GM21515 (cell line): Measurements from ENCODE around the gene COL5A1.

Source experiments
- ATAC-seq: cut with Tn5 transposase; IDR thresholded peaks from one replicate; pipeline ENCODE4 v1.9.1; 2021; ENCODE audit not compliant: unreplicated experiment

COL5A1 gene

DNA sequence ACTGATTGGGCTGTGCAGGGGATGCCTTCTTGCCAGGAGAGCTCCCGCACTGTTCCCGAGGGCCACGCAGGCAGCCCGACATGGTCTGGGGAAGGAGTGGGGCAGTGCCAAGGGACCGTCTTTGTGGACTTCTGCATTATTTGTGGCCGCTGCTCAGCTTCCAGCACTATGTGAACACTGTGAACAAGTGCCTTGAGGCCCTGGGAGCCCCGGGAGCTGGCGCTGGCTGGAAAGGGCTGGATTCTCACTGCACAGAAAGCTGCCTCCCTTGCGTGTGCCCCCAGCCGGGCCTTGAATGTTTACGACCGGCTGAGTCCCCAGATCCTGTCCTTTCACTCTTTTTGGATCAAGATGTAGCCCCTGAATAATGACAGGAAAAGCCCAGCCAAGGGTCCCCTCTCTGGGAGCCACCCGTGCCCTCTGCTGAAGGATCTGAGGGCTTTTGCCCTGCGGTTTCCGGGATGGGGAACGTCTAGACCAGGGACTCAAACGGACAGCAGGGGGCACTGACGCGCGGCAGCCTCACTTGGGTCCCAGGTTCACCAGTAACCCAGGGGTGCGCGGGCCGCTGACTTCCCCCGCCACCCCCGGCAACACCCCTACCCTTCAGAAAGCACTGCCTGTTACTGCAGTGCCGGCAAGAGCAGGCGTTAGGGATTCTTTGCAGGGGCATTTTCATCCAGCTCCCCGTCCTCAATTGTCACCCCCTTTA is 140.1 kb downstream of the COL5A1 start:
- ATAC-seq = no peak

DNA sequence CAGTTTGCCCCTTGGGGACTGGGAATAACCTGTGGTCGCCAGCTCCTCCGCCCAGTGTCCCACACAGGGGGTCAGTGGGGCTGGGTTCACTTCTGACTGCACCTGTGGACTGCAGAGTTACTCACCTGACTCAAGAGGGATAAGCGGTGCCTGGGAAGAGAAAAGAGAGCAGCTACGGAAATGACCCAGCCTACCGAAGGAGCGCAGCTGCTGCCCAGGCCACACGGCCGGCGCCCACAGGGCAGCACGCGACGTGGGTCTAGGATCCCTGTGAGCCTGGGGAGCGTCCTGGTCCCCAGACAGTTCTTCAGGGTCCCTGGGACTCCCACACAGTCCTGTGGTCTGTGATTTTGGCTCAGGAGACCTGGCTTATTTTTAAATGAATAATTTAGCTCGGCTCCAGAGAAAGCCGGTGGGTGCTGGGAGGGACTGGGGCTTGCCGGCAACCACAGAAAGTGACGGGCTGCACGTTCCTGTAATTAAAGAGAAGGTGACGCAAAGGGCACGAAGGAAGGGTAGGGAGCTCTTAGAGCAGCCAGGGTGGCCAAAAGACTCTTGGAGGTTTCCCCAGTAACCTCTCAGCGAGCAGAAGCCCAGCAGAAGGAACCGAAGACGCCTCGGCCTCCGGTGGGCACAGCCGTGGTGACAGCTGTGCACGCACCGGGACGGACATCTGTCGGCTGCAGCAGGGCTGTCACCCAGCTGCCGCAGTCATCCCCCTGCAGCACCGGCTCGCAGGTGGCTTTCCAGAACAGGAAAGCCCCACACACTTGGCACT is 141.5 kb downstream of the COL5A1 start:
- no peak for ATAC-seq

DNA sequence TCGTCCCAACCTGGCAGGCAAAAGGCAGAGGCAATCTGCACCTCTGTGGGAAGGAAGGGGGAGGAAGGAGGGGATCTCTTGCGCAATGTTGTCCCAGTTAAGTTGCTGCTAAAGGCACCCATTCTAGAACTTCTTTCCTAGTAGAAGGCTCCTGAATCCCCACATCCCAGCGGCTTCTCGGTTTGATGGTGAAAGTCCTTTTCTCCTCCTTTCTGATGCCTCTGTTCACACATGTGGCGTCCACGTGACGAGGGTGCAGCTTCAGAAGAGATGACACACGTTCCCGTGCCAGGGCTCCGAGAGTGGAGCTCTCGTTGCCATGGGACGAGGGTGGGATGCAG is 142.1 kb downstream of the COL5A1 start:
- no peak for ATAC-seq

DNA sequence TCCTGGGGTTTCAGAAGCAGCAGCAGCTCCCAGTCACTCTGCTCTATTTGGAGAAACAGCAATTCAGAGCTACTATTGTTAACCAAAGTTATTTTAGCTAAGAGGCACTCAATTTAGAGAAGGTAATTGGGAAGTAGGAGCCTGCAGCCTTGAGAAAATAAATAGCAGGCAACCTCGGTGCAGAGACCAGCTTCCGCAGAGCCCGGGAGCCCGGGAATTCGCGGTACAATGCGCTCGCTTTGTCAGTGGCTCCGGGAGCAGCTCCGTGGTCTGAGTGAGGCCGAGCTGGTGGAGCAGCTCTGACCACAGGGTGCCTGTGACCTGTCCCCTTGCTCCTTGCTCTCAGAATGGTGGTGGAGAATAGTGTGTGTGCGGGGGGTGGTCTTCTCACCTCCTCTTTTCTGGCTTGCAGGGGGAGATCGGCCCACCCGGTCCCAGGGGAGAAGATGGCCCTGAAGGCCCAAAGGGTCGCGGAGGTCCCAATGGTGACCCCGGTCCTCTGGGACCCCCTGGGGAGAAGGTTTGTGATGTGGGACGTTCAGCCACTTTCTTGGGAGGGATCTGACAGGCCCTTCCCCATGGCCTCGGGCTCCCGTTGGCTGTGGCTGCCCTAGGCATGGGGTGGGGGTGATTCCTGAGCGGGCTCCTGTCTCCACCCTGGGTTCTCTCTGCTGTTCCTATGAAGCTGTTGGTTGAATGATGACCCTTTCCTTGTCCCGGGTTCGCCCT is 143.1 kb downstream of the COL5A1 start:
- no peak for ATAC-seq

DNA sequence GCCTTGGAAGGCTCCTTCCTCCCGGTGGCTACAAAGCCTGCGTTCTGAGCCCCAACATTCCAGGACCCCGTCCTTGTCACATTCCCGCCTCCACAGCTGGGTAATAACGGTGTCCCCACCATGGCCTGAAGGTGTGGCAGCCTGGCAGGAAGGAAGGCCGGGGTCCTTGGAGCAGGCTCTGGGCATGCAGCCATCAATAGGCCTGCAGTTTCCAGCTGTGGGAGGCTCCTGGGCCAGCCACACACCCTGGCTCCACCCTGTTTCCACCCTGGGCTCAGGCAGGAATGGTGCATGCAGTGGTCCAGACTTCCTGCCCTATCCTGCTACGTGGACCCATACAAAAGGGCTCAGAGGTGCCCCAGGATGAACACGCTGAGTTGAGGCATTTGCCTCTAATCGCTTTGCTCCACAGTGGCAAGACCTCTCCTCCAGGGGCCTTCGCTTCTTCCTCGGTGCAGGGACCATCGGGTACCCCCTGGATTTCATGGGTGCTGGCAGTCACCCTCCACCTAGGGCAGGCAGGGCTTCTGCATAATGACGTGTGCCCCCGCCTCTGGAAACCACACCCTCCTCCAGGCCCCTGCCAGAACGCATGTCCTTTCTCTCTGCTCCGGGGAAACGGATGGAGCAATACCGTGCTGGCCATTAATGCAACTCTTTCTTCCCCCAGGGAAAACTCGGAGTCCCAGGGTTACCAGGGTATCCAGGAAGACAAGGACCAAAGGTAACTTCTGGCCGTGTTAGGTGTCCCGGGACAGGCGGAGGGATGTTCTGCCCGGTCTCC is 143.9 kb downstream of the COL5A1 start:
- ATAC-seq = no peak

DNA sequence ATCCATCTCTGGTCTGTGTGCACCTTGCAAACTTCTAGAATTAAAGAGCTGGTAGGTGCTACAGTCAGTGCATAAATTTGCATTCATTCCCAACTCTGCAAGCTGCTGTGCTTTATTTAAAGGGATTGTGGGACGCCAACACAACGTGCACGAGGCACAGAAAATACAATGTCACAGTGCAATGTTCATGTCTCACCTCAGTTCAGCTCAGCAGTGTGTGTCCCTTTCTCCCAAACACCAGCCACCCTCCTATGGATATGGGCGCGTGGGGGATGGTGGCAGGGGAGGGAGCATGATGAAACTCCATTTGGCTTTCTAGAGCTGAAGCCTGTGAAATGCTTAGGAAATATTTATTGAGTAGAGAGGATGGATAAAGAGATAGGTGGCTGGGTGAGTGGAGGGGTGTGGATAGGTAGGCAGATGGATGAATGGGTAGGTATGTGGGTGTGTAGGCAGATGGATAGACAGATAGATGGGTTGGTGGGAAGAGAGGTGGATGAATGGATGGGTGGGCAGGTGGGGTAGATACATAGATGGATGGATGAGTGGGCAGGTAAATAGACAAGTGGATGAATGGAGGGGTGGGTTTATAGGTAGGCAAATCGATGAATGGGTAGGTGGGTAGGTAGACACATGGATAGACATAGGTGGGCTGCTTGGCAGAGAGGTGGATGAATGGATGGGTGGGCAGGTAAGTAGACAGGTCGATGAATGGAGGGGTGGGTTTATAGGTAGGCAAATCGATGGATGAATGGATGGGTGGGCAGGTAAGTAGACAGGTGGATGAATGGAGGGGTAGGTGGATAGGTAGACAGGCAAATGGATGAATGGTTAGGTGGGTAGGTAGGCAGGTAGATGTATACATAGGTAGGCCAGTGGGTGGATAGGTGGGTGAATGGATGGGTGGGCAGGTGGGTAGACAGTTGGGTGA is 146.3 kb downstream of the COL5A1 start:
- no peak for ATAC-seq

DNA sequence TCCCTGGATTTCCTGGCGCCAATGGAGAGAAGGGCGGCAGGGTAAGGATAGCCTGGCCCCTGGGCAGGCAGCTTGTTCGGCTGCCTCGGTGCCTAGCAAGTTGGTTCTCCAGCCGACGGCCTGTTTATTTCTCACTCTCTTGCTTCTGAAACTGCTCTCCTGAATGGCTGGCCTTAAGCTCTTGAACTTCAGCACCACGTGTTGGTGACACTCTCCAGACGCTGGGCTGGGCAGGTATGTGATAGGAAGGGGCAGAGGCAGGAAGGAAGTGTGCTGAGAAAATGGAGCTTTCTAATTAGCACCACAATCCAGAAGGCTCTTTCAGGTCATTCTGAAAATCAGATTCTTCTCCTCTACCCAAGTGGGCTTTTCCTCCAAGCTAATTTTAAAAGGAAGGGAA is 147.6 kb downstream of the COL5A1 start:
- ATAC-seq = no peak

DNA sequence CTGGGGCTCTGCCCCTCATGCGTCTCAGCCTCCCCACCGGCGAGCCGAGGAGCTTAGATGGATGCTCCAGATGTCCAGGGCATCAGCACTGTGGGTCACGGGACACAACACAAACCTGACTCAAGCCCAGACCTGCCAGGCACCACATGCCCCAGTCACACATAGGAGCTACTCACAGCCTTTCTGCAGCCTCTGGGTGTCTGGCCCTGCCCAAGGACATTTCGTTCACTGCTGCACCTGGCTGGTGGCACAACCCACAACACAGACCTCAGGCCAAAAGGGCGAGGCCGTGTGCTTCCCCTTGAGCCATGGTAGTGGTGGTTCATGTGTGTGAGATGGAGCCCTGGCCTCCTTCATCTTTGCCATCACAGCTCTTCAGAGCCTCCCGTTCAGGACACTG is 149.4 kb downstream of the COL5A1 start:
- no peak for ATAC-seq

DNA sequence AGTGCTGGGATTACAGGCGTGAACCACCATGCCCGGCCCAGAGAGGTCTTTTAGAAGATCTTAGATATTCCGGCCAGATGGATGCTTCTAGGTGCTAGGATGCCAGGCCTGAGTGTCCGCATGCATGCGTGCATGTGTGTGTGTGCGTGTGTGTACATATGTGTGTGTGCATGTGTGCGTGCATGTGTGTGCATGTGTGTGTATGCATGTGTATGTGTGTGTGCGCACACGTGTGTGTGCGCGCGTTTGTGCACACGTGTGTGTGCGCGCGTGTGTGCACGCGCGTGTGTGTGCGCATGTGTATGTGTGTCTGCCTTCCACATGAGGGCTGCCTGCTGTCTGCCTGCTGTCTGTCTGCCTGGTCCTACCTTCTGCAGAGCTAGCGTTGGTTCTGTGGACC is 151.0 kb downstream of the COL5A1 start:
- no peak for ATAC-seq

DNA sequence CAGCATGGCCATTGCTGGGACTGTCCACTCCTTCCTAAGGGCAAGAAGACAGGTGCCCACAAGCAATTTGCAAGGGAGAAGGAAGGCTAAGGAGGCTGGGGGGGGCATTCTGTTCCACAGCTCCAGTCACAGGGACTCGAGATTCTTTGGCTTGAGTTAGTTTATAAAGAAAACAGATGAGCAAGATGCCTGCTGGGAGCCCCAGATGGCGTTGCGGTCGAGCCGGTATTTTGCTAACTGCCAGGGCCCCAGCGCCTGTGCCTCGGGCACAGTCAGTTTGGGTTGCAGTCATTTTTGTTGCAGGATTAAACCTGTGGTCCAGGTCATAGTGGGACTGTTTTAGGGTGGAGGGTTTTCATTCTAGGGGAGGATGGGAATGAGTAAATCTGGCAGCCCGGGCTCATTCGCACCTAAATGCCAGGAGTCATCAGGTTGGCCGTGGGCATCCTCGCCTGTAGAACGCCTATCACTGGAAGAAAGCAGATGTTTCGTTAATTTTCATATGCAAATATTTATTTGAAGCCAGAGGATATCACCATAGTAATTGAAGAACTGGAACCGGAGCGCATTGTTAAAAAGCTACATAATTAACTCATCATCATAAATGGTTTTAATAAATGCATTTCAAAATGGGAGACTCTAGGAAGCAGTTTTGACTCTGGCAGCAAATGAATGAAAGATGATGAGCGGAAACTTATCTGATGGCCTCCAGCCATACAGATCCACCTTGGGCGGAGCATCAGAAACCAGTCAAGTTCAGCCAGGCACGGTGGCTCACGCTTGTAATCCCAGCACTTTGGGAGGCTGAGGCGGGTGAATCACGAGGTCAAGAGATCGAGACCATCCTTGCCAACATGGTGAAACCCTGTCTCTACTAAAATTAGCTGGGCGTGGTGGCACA is 151.9 kb downstream of the COL5A1 start:
- no peak for ATAC-seq

DNA sequence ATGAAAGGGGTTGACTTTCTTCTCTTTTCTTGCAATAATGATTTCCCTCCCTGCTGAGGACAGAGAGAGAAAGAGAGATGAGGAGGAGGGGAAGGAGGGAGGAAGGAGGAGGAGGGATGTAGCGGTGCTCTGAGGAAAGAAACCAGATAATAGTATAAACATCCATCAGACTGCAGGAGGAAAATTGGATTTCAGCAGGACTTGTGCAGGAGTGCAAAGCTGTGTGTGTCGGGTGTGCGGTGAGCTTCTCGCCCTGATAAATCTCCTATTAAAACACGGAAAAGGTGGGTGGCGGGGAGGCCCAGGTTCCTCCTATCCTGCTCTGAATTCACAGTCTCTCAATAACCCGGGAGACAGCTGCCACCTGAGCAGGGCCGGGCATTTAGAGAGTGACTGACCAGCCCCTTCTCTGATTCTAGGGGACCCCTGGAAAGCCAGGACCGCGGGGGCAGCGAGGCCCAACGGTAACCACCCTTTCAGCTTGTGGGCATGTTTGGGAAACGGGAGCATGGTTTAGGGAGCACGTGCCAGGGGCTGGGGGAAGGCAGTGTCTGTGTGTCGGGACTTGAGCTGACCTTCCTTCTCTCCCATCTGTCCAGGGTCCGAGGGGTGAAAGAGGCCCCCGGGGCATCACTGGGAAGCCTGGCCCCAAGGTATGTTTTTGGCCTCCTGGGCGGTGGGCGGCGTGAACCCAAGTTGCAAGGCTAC is 153.2 kb downstream of the COL5A1 start:
- no peak for ATAC-seq

DNA sequence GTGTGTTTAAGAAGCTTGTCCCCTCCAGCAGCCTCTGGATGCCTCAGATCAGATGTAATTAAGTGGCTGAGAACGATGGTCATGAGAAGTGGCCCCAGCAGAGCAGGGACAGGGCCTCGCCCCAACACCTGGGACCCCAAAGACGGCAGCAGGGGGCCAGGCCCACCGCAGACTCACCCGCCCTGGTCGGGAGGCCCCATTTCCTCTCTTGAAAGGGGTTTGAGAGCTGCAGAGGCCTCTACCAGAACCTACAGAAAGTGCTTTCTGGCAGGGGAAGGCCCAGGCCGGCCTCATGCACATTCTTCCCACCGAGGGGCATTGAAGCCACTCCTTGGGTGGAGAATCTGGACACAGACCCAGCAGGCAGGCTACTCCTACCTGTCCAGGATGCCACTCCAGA is 153.8 kb downstream of the COL5A1 start:
- no peak for ATAC-seq

DNA sequence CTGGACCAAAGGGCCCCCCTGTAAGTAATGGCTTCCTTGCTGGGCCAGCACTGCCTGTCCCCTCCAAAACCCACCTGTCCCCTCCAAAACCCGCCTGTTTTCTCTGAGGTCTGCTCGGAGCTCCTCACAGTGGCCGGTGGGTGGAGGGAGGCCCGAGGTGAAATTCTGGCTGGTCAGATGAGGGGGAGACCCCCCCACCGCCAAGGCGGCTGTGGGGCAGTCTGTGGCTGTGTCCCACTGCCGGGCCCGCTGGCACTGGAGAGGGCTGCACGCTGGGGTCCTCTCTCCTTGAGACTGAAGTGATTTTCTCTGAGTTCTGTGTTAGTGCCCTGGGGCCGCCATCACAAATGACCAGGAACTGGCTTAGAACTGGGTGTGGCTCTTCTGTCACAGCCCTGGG is 155.3 kb downstream of the COL5A1 start:
- ATAC-seq = no peak

DNA sequence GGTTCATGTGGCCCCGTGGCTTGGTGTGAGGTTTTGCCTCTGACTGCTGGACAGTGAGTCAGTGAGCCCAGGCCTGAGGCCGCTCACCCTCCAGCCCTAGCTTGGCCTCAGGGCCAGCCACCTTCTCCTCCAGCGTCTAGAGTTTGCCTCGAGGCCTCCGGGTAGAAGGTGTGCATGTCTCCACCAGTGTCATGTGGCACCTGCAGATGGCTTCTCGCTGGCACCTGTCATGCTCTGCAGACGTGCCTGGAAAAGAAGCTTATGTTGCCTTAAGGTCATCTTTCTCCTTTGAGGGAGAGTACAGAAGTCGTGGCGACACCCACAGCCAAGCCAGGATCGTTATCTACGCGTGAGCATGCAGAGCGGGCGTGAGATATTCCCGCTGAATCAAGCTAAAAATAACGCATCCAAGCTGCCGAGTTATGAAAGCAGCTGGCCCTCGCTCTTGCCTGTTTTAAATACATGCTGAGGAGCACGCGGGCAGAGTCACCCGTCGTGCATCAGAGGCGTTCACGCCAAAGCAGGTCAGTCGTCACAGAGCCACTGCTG is 159.3 kb downstream of the COL5A1 start:
- no peak for ATAC-seq

DNA sequence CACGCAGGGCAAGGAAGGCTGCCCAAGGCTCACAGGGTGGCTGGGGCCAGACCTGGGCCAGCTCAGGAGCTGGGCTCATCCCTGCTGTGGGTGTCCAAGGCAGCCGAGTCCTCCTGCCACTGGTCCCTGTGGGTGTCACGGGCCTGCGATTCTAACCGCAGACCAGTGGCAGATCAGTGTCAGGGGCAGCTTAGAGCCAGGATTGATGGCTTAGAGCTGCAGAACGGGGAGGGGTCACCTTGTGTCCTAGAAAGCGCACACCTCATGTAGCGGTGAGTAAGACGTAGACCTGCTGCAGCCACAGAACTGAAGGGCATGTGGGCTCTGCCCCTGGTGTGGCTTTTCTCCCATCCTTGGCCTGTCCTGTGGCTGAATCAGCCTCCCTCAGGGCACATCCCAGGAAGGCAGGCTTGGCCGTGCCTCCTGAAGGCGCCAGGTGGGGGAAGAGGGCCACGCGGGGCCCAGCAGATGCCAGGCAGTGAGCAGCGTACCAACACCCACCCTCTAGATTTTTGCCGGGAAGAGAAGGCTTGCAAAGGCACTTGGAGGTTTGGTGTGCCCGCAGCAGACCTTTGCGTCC is 160.7 kb downstream of the COL5A1 start:
- no peak for ATAC-seq

DNA sequence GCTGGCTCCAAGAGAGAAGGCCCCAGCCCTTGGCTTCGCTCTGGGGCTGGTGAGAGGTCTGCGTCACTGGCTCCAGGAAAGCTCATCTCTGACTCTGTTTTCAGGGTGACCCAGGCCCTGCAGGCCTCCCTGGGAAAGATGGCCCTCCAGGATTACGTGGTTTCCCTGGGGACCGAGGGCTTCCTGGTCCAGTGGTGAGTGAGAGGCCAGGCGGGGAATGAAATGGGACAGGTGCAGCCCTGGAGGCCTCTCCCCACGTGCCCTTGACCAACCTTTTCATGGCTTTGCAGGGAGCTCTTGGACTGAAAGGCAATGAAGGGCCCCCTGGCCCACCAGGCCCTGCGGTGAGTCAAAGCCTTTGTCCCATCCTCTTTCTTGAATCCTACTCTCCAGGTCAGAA is 163.3 kb downstream of the COL5A1 start:
- no peak for ATAC-seq

DNA sequence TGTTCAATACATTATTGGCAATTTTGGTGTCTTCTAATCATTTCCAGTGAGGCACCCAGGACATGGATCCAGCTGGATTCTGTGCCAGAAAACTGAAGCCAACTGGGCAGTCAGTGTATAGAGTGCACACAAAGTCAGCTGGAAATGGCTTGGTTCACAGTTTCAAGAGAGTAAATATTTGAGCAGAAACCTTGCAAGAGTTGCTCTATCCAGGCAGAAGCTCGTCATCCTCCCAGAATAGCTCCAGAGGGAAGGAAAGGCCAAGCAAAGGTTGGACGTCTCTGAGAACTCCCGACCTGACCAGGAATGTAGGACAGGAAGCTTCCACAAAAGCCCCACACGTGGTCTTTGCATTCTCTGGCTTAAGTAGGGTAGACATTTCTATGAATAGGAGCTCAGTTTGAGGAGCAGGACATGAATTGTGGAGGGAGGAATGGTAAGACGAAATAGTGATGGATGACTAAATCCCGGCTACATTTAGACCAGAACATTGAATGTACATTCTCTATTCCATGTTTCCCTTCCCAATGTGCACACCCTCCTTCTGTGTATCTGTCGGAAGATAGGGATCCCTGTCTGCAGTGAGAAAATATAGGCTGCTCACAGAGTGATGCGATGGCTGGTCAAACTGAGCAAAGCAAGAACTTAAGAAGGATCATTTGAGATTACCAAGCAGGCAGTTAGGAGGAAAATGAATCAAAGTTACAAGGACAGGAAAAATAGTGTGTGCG is 166.3 kb downstream of the COL5A1 start:
- ATAC-seq = no peak
